Frontal cortex (tissue), 4 donors: ENCODE data around the gene RCOR1. TPM values are rescaled to one million over a fixed set of nuclear protein-coding genes. Genes with fewer than 3 reads are reported as not detected.
A peak's percentile ranks its signal among the peaks of the same experiment; 100 is the strongest.
"Not testable (repeated sequence)": the region's sequence is repeated elsewhere in the genome, so short reads cannot be mapped to it uniquely, and the experiment has no call there.

Experiments used
- DNase-seq, 2 donors: peaks; one replicate each; pipeline ENCODE4 v3.0.0; 2012; ENCODE audit warnings: low spot score in 2 of 2
- FAIRE-seq: peaks from 2 replicates; lab custom pipeline; 2012; peaks lifted over from hg19 to GRCh38; lab: Jason Lieb, UNC
- total RNA-seq: library from RNA; depleted of rRNA; stranded (reverse); fragments of >200 nt; gene quantifications from one replicate; pipeline ENCODE4 v1.2.3, GENCODE V29; 2014
- donor health status: control.
- donor health status: control.
- donor health status: control.

Gene RCOR1
- total RNA-seq, 1 donor from 2014 or later: 7.3 TPM

GRCh38 chr14:102590667-102591099 is 1.8 kb upstream of the RCOR1 start:
- no peak for DNase-seq
- no peak for FAIRE-seq

- no peak for FAIRE-seq
These were observed 991 bp upstream of the RCOR1 start for GRCh38 chr14:102591372-102591943.

GRCh38 chr14:102592763-102593060 is 263 bp downstream of the RCOR1 start:
- DNase-seq (no peak), FAIRE-seq (no peak)

More at GRCh38 chr14:102591372-102591943, 991 bp upstream of the RCOR1 start:
- peak; percentile 48 to 52 for DNase-seq

- FAIRE-seq (no peak), DNase-seq (peak; percentile 54 to 67)
These were observed 794 bp downstream of the RCOR1 start for GRCh38 chr14:102593061-102593824.

- no peak for DNase-seq
- no peak for FAIRE-seq
These were observed 1.3 kb downstream of the RCOR1 start for GRCh38 chr14:102593825-102594137.

- DNase-seq: peak; percentile 48 to 61
- FAIRE-seq: no peak
These were observed 2.2 kb downstream of the RCOR1 start for GRCh38 chr14:102594514-102595175.

GRCh38 chr14:102601378-102601925 is 9.0 kb downstream of the RCOR1 start:
- FAIRE-seq: no peak
- DNase-seq: no peak

GRCh38 chr14:102602421-102603292 is 10.2 kb downstream of the RCOR1 start:
- no peak for FAIRE-seq

GRCh38 chr14:102603293-102603907 is 11.0 kb downstream of the RCOR1 start:
- DNase-seq: no peak
- FAIRE-seq: no peak

More at GRCh38 chr14:102602421-102603292, 10.2 kb downstream of the RCOR1 start:
- DNase-seq: no peak

GRCh38 chr14:102604183-102604582 is 11.7 kb downstream of the RCOR1 start:
- no peak for FAIRE-seq
- DNase-seq: no peak

GRCh38 chr14:102605029-102605428 is 12.6 kb downstream of the RCOR1 start:
- FAIRE-seq (no peak), DNase-seq (no peak)

GRCh38 chr14:102606296-102606695 is 13.8 kb downstream of the RCOR1 start:
- FAIRE-seq: no peak
- no peak for DNase-seq

GRCh38 chr14:102608064-102608446 is 15.6 kb downstream of the RCOR1 start:
- DNase-seq: no peak
- no peak for FAIRE-seq

- FAIRE-seq (no peak), DNase-seq (no peak)
These were observed 18.7 kb downstream of the RCOR1 start for GRCh38 chr14:102610968-102611811.

GRCh38 chr14:102616318-102616717 is 23.9 kb downstream of the RCOR1 start:
- FAIRE-seq: no peak
- no peak for DNase-seq

GRCh38 chr14:102616799-102617198 is 24.4 kb downstream of the RCOR1 start:
- FAIRE-seq (no peak), DNase-seq (no peak)

- not testable (repeated sequence) for FAIRE-seq, DNase-seq
These were observed 26.6 kb downstream of the RCOR1 start for GRCh38 chr14:102619012-102619411.

- no peak for DNase-seq
These were observed 28.0 kb downstream of the RCOR1 start for GRCh38 chr14:102620413-102620812.

More at GRCh38 chr14:102620413-102620812, 28.0 kb downstream of the RCOR1 start:
- FAIRE-seq: no peak
